SJSA1 (cell line): ENCODE results near the gene PRPF31. TPM values are rescaled to one million over a fixed set of nuclear protein-coding genes. Genes with fewer than 3 reads are reported as not detected.
A peak's percentile ranks its signal among the peaks of the same experiment; 100 is the strongest.

ENCODE experiments used
- DNase-seq, 2 experiments: peaks; one replicate each; pipeline ENCODE4 v3.0.0-alpha.2; 2015 to 2020; ENCODE audit warnings: low spot score in 2 of 2, low read depth in 1 of 2
- H3K27ac ChIP-seq: fragments of 250-450 bp; sonication (Bioruptor Pico); 2 replicates; pipeline ENCODE4 v1.5.1; 2020; ENCODE audit warnings: mild to moderate bottlenecking, moderate library complexity
- H3K27me3 ChIP-seq: fragments of 250-450 bp; sonication (Bioruptor Pico); replicated peaks from 2 replicates; pipeline ENCODE4 v1.5.1; 2020; ENCODE audit warnings: mild to moderate bottlenecking, moderate library complexity
- H3K36me3 ChIP-seq: fragments of 250-450 bp; sonication (Bioruptor Pico); 2 replicates; pipeline ENCODE4 v1.5.1; 2020; ENCODE audit warnings: mild to moderate bottlenecking
- H3K4me1 ChIP-seq: fragments of 250-450 bp; sonication (Bioruptor Pico); replicated peaks from 2 replicates; pipeline ENCODE4 v1.6.1; 2021; ENCODE audit warnings: mild to moderate bottlenecking
- H3K4me3 ChIP-seq: fragments of 250-450 bp; sonication (Bioruptor Pico); 2 replicates; pipeline ENCODE4 v1.5.1; 2020; ENCODE audit warnings: mild to moderate bottlenecking
- H3K9me3 ChIP-seq: fragments of 250-450 bp; sonication (Bioruptor Pico); replicated peaks from 2 replicates; pipeline ENCODE4 v1.5.1; 2020; ENCODE audit warnings: mild to moderate bottlenecking
- total RNA-seq: library from RNA; depleted of rRNA; stranded (reverse); fragments of >200 nt; shearing (Covaris generic); gene quantifications from 2 replicates; pipeline ENCODE4 v1.2.3, GENCODE V29; 2014

The PRPF31 gene
- total RNA-seq, 1 experiment from 2014 or later = 70.6 TPM

GRCh38 chr19:54125713-54126112 is 10.2 kb downstream of the PRPF31 start:
- no peak overlapping the region for H3K4me3 ChIP-seq
- DNase-seq = no peak
- H3K36me3 ChIP-seq = peaks cover 84% of the 10 kb centered on the region
- H3K9me3 ChIP-seq = no peaks in the 10 kb centered on the region
- H3K4me1 ChIP-seq = no peaks in the 10 kb centered on the region
- H3K27ac ChIP-seq = no peak overlapping the region
- no peaks in the 10 kb centered on the region for H3K27me3 ChIP-seq

GRCh38 chr19:54127688-54128440 is 12.3 kb downstream of the PRPF31 start:
- no peak overlapping the region for H3K4me3 ChIP-seq
- H3K27me3 ChIP-seq = no peaks in the 10 kb centered on the region
- H3K4me1 ChIP-seq = no peaks in the 10 kb centered on the region
- no peak for DNase-seq
- H3K36me3 ChIP-seq = peaks cover 76% of the 10 kb centered on the region
- no peak overlapping the region for H3K27ac ChIP-seq
- H3K9me3 ChIP-seq = no peaks in the 10 kb centered on the region

GRCh38 chr19:54128441-54128725 is 12.8 kb downstream of the PRPF31 start:
- H3K4me1 ChIP-seq = no peaks in the 10 kb centered on the region
- peaks cover 71% of the 10 kb centered on the region for H3K36me3 ChIP-seq
- H3K9me3 ChIP-seq = no peaks in the 10 kb centered on the region
- H3K27ac ChIP-seq = no peak overlapping the region
- no peak for DNase-seq
- no peak overlapping the region for H3K4me3 ChIP-seq
- no peaks in the 10 kb centered on the region for H3K27me3 ChIP-seq

- no peak overlapping the region for H3K4me3 ChIP-seq
- H3K4me1 ChIP-seq = no peaks in the 10 kb centered on the region
- H3K36me3 ChIP-seq = peaks cover 65% of the 10 kb centered on the region
- no peaks in the 10 kb centered on the region for H3K27me3 ChIP-seq
- DNase-seq = no peak
- no peak overlapping the region for H3K27ac ChIP-seq
- H3K9me3 ChIP-seq = no peaks in the 10 kb centered on the region
These were observed 13.5 kb downstream of the PRPF31 start for GRCh38 chr19:54128796-54129616.

- no peaks in the 10 kb centered on the region for H3K27me3 ChIP-seq
- H3K4me1 ChIP-seq = no peaks in the 10 kb centered on the region
- no peak overlapping the region for H3K27ac ChIP-seq
- no peaks in the 10 kb centered on the region for H3K9me3 ChIP-seq
- no peak for DNase-seq
- peaks cover 59% of the 10 kb centered on the region for H3K36me3 ChIP-seq
- H3K4me3 ChIP-seq = no peak overlapping the region
These were observed 14.1 kb downstream of the PRPF31 start for GRCh38 chr19:54129617-54129996.

GRCh38 chr19:54133312-54133956 is 17.9 kb downstream of the PRPF31 start:
- peaks cover 10% of the 10 kb centered on the region for H3K4me1 ChIP-seq
- H3K9me3 ChIP-seq = no peaks in the 10 kb centered on the region
- H3K36me3 ChIP-seq = peaks cover 29% of the 10 kb centered on the region
- no peaks in the 10 kb centered on the region for H3K27me3 ChIP-seq
- no peak for DNase-seq
- no peak overlapping the region for H3K27ac ChIP-seq
- H3K4me3 ChIP-seq = no peak overlapping the region

GRCh38 chr19:54133957-54134590 is 18.5 kb downstream of the PRPF31 start:
- Histone ChIP-seq H3K27ac (no peak overlapping the region), H3K36me3 (peaks cover 29% of the 10 kb centered on the region)

GRCh38 chr19:54136086-54136863 is 20.7 kb downstream of the PRPF31 start:
- Histone ChIP-seq H3K27me3 (no peaks in the 10 kb centered on the region), H3K4me1 (peaks cover 18% of the 10 kb centered on the region), H3K27ac (no peak overlapping the region), H3K9me3 (no peaks in the 10 kb centered on the region), H3K36me3 (peaks cover 43% of the 10 kb centered on the region), H3K4me3 (peak overlapping the region; percentile 37)
- peak in 1 of 2 experiments; percentile 35 for DNase-seq

More at GRCh38 chr19:54133957-54134590, 18.5 kb downstream of the PRPF31 start:
- no peak for DNase-seq
- Histone ChIP-seq H3K4me1 (peaks cover 16% of the 10 kb centered on the region), H3K4me3 (no peak overlapping the region), H3K9me3 (no peaks in the 10 kb centered on the region), H3K27me3 (no peaks in the 10 kb centered on the region)

- Histone ChIP-seq H3K36me3 (peaks cover 43% of the 10 kb centered on the region), H3K27ac (peak overlapping the region; percentile 92), H3K27me3 (no peaks in the 10 kb centered on the region), H3K9me3 (no peaks in the 10 kb centered on the region), H3K4me1 (peaks cover 18% of the 10 kb centered on the region), H3K4me3 (peak overlapping the region; percentile 80)
- peak; percentile 100 for DNase-seq
These were observed 21.5 kb downstream of the PRPF31 start for GRCh38 chr19:54136864-54137698.

GRCh38 chr19:54137699-54138488 is 22.3 kb downstream of the PRPF31 start, which contains the start of gene CNOT3:
Gene CNOT3, plus strand, starts transcription at chr19:54137762. Its CDS starts 5,217 bp downstream, at chr19:54142979.
- peak within 1 kb of the TSS; percentile 80 for H3K4me3 ChIP-seq
- peak within 1 kb of the TSS; percentile 92 for H3K27ac ChIP-seq
- H3K27me3 ChIP-seq = no peaks in the 10 kb centered on the region
- H3K9me3 ChIP-seq = no peaks in the 10 kb centered on the region
- H3K36me3 ChIP-seq = peaks cover 51% of the 10 kb centered on the region
- H3K4me1 ChIP-seq = peaks cover 18% of the 10 kb centered on the region
- DNase-seq = no peak

- Histone ChIP-seq H3K4me3 (peak overlapping the region; percentile 80), H3K27me3 (no peaks in the 10 kb centered on the region), H3K36me3 (peaks cover 58% of the 10 kb centered on the region), H3K9me3 (no peaks in the 10 kb centered on the region), H3K27ac (no peak overlapping the region), H3K4me1 (peaks cover 18% of the 10 kb centered on the region)
- no peak for DNase-seq
These were observed 23.1 kb downstream of the PRPF31 start for GRCh38 chr19:54138489-54139256.
